ENCODE measurements around the gene ZNF385C.
"Not testable (repeated sequence)": the region's sequence is repeated elsewhere in the genome, so short reads cannot be mapped to it uniquely, and the experiment has no call there.

Gene ZNF385C

DNA sequence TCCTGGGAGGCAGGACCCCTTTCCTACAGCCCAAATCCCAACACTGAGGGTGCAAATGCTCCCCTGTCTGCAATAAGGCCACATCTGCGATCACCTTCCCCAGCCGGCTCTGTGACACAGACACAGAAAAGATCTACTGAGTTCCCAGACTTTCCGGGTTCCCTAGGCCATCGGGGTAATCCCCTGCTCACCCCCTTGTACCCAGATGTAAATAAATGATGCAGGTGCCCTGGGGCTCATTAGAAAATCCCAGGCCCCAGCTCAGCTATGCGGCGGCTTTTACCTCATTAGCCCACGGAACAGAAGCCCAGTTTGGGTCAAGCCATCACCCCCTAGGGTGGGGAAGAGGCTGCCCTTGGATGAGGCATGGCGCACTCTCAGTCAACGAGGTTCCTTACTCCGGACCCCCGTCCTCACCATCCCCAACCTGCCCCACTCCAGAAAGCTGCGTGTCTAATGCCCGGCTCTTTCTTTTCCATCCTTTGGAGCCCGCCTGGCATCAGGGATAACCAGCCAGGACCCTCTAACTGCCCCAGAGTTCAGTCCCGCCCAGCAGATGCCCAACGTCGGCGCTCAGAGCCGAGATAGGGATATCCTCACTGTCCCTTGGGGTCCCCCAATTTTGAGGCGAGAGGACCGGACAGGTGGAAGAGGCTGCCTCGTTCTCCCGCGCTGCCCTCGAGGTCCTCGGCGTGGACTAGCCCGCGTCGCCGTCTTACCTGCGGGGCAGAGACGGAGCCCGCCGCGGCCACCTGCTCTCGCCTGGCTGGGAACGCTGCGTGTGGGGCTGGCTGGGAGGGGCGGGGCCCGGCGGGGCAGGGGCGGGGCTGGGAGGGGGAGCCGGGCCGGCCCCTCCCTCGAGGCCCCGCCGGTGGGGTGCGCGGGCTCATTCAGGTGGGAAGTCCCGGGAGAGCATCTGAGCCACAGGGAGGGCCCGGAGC is at the start of gene ZNF385C:
Gene ZNF385C, minus strand, starts transcription at position 783 of the 941 bp plus-strand sequence. CDS start 35,417 bp downstream, outside the sequence.
- no peak for DNase-seq (ENCODE audit: low read depth)

GRCh38 chr17:42146911-42147607 is 48.8 kb upstream of the ZNF385C start:
- no peak for DNase-seq (ENCODE audit: low read depth)

DNA sequence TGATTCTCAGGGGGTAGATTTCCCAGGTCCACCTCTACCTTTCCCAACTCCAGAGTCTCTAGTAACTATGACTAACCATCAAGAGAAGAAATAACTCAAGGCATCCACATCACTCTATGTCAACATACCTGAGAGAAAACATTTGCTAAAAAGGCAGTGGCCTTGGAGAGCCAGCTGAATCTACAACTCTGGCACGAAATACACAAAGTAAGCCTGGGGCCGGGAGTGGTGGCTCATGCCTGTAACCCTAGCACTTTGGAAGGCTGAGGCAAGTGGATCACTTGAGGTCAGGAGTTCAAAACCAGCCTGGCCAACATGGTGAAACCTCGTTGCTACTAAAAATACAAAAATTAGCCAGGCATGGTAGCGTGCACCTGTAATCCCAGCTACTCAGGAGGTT is 44.9 kb upstream of the ZNF385C start:
- DNase-seq (ENCODE audit: low read depth), result not testable (repeated sequence)

DNA sequence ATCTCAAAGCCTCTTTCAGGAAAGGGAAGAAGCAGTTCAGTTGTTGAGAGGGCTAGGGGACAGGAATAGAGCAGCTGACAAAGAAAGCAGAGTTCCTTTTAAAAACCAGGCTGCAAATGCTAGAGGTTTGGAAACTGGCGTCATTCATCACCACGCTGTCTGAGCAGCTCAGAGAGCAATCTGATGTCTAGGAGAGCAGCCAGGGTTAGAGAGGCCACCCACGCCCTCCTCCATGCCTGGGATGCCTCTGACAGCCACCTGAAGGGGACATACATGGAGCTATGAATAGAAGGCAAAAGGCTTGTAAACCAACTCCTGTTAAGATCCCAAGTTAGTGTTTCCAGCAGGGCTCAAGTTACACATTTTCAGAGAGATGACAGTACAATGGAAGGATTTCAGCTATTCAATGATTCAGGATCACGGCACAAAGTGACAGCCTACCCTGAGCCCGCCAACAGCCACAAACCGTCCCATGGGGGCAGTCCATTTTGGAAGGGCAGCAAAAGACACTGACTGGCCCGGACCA is 44.2 kb upstream of the ZNF385C start:
- DNase-seq (ENCODE audit: low read depth), result peak; percentile 38

- no peak for DNase-seq (ENCODE audit: low read depth)
These were observed 43.1 kb upstream of the ZNF385C start for GRCh38 chr17:42141382-42141781.

- not testable (repeated sequence) for DNase-seq (ENCODE audit: low read depth)
These were observed 42.4 kb upstream of the ZNF385C start for GRCh38 chr17:42140690-42141089.

DNA sequence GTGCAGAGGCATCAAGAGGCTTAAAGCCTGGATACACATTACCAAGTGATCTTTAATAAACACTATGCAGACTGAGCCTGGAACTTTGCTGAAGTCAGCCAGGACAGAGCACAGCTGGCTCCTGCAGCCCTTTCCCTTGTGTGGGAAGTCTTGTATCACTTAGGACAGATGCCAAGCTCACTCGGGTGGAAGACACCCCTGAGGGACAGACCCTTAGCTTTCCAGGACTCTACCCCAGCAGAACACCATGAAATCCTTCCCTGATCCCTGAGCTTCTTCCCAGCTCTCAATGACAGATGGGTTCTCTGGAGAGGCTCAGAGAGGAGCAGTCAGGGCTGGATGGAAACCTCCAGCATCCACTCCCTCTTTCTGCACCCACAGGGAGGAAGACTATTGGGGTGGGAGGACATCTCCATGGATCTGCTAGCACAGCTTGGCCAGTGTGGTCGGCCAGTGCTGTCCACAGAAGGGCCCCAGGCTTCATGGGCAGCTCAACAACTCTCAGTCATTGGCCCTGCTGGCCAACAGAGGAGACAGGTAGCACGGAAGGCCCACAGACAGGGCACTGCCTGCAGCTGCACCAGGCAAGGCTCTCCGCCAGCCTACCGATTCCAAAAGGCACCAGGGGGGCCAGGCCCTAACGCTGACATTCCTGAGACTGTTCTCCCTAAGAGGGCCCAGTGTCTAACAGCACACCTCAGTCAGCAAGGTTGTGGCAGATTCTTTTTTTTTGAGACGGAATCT is 40.6 kb upstream of the ZNF385C start:
- no peak for DNase-seq (ENCODE audit: low read depth)

DNA sequence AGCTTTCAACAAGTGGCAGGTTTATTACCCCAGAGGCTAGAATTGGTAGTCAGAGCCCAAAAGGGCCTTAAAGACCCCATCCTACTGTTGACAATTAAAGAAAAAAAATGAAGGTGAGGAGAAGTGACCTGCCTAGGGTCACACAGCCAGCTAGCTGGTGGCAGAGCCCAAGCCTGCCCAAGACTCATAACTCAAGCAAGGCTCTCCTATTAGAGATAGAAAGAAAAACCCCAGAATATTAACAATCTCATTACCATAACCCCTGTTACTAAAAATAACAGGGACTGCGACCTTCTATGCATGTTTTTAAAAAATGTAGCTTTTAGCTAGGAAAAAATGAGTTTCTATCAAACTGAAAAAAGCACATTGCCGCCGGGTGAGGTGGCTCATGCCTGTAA is 38.4 kb upstream of the ZNF385C start:
- DNase-seq (ENCODE audit: low read depth), result no peak

- DNase-seq (ENCODE audit: low read depth), result no peak
These were observed 37.7 kb upstream of the ZNF385C start for GRCh38 chr17:42135664-42136653.

- no peak for DNase-seq (ENCODE audit: low read depth)
These were observed 36.9 kb upstream of the ZNF385C start for GRCh38 chr17:42135151-42135550.

DNA sequence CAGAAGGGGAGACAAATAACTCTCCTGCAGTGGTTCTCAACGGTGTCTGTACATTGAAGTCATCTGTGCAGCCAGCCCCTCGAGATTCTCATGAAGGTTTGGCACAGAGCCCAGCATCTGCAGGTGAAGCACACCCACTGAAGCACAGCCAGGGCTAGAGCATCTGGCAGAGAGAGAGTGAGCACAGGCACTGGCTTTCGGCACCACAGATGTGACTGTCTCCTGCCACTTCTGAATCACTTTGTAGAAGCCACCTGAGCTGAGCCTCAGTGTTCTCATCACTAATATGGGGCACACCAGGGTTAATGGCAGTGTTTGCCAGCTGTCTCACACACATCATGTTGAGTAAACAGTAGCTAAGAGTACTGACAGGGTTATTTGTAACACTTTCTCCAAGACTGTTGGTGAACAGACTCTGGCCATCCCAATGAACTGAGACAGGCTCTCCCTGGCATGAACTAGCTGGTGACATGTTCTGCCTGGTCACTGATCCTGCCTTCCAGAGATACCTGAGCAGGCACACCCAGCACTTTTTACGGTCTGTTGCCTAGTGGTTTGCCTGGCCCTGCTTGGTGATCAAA is 35.3 kb upstream of the ZNF385C start:
- DNase-seq (ENCODE audit: low read depth), result no peak

DNA sequence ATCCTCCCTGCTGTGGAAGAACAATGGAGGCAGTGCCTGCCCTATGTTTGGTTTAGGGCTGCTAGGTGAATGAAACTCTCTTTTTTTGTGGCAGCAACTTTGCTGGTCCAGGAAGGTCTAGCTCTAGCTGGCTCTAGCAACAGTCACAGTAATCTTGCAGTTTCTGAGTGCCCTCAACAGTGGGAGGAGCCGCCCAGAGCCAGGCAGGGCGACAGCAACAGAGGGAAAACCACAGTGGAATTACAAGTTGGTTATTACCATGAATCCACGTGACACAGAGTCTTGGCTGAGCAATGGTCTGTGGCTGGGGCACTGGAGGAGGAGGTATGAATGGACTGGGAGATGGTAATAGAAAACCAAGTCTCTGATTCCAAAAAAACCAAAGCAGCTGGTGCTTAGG is 34.7 kb upstream of the ZNF385C start:
- DNase-seq (ENCODE audit: low read depth), result peak; percentile 71

- no peak for DNase-seq (ENCODE audit: low read depth)
These were observed 33.7 kb upstream of the ZNF385C start for GRCh38 chr17:42131981-42132432.

GRCh38 chr17:42131232-42131631 is 33.0 kb upstream of the ZNF385C start:
- no peak for DNase-seq (ENCODE audit: low read depth)

DNA sequence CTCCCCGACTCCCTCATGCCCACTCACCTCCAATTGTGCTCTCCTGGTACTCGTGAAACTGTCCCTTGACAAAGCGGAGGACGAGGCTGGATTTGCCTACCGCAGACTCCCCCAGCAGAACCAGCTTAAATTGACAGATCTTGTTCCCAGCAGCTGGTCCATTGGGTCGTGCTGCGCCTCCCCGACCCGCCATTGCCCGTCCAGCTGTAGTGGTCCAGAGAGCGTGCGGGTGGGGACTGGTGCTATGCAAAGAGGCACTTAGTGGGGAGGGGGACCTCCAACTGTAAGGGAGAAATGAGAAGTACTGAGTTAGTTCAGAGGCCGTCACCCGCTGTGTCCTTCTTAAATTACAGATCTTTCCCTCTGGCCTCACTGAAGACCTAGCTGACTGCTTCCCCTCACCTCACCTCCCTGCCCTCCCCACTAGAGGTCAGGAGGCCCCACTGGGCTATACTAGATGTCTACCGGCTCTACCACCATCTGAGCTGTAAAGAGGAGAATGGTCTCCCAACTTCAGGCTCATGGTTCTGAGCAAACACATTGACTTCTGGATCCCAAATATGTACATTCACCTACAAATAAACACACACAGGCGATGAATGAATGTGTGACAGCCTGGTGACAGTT is 32.1 kb upstream of the ZNF385C start:
- no peak for DNase-seq (ENCODE audit: low read depth)

GRCh38 chr17:42129109-42129837 is 31.0 kb upstream of the ZNF385C start:
- DNase-seq (ENCODE audit: low read depth), result no peak

DNA sequence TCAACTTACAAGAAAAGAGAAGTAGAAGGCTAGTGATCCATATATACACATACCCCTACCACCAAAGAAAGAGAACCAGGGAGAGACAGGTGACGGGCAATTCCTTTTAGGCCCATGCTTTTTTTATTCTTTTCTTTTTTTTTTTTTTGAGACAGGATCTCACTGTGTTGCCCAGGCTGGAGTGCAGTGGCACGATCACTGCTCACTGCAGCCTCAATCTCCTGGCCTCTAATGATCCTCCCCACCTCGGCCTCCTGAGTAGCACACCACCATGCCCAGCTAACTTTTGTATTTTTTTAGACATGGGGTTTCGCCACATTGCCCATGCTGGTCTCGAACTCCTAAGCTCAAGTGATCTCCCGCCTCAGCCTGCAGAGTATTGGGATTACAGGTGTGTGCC is 29.1 kb upstream of the ZNF385C start:
- DNase-seq (ENCODE audit: low read depth), result no peak

- DNase-seq (ENCODE audit: low read depth), result no peak
These were observed 28.6 kb upstream of the ZNF385C start for GRCh38 chr17:42126836-42127235.

- DNase-seq (ENCODE audit: low read depth), result no peak
These were observed 27.3 kb upstream of the ZNF385C start for GRCh38 chr17:42125565-42125964.

Measured in GM04504 (cell line).